Activated B cell treated with CpG ODN at 0.5 μM for 24 hours (primary cell): Measurements from ENCODE around the gene CPAMD8. TPM values are rescaled to one million over a fixed set of nuclear protein-coding genes. Genes with fewer than 3 reads are reported as not detected.

Experiments used
- ATAC-seq: fragments of 200-7000 bp; cut with Tn5 transposase; one replicate; pipeline ENCODE4 v1.10.0; 2021; ENCODE audit warnings: low read depth, mild to moderate bottlenecking, moderate library complexity
- CTCF ChIA-PET: fragments of 350-600 bp; sonication (Branson Sonifier 250); formaldehyde crosslinking; loops from one replicate; lab custom pipeline; 2021; ENCODE audit warnings: antibody characterized with exemption; lab: Charles Lee
- POLR2A ChIA-PET: fragments of 350-600 bp; sonication (Branson Sonifier 250); formaldehyde crosslinking; loops from one replicate; lab custom pipeline; 2021; ENCODE audit warnings: antibody characterized with exemption; lab: Charles Lee
- DNase-seq: peaks from one replicate; pipeline ENCODE4 v3.0.0; 2022
- H3K27ac Mint-ChIP-seq: one replicate; pipeline ENCODE4 v1.8.0; 2020; ENCODE audit warnings: mixed read lengths
- H3K27me3 Mint-ChIP-seq: one replicate; pipeline ENCODE4 v1.8.0; 2021; ENCODE audit warnings: mixed read lengths
- H3K36me3 Mint-ChIP-seq: one replicate; pipeline ENCODE4 v1.8.0; 2021; ENCODE audit warnings: low read depth, mixed read lengths
- H3K4me1 Mint-ChIP-seq: one replicate; pipeline ENCODE4 v1.8.0; 2021; ENCODE audit warnings: mixed read lengths
- H3K4me3 Mint-ChIP-seq: one replicate; pipeline ENCODE4 v1.8.0; 2020; ENCODE audit warnings: mild to moderate bottlenecking, mixed read lengths
- H3K9me3 Mint-ChIP-seq: one replicate; pipeline ENCODE4 v1.8.0; 2020; ENCODE audit warnings: mixed read lengths
- CTCF ChIP-seq: fragments of 200-600 bp; IDR thresholded peaks from one replicate; pipeline ENCODE4 v1.8.0; 2022; ENCODE audit warnings: antibody characterized with exemption, mild to moderate bottlenecking
- intact Hi-C: fragments of 100-400 bp; cut with micrococcal nuclease; formaldehyde crosslinking; loops from one replicate; pipeline ENCODE4 v1.15.1; 2024
- total RNA-seq: library from RNA; stranded (reverse); gene quantifications from 2 replicates; pipeline ENCODE4 v1.2.3, GENCODE V29; 2022

CPAMD8 gene
- total RNA-seq, 1 donor from 2014 or later, result 1.8 TPM

- CTCF ChIA-PET, result no interaction called here
- no peak for ATAC-seq
- Mint-ChIP-seq H3K9me3 (peaks cover 5% of the 10 kb centered on the region), H3K4me3 (no peak overlapping the region), H3K4me1 (no peaks in the 10 kb centered on the region), H3K27ac (no peak overlapping the region), H3K27me3 (peaks cover 20% of the 10 kb centered on the region), H3K36me3 (no peaks in the 10 kb centered on the region)
- DNase-seq, result no peak
- no peak for TF ChIP-seq CTCF
- intact Hi-C loops, result no loop called here
- POLR2A ChIA-PET, result no interaction called here
Observed at GRCh38 chr19:16928351-16928750, 98.3 kb downstream of the CPAMD8 start.

- ATAC-seq (no peak), DNase-seq (no peak)
- intact Hi-C loops, result no loop called here
- no peak overlapping the region for H3K27ac Mint-ChIP-seq
- ChIA-PET POLR2A (no interaction called here), CTCF (no interaction called here)
- H3K4me1 Mint-ChIP-seq, result no peaks in the 10 kb centered on the region
- no peaks in the 10 kb centered on the region for H3K36me3 Mint-ChIP-seq
- H3K27me3 Mint-ChIP-seq, result peaks cover 20% of the 10 kb centered on the region
- no peak overlapping the region for H3K4me3 Mint-ChIP-seq
- H3K9me3 Mint-ChIP-seq, result peaks cover 4% of the 10 kb centered on the region
- no peak for TF ChIP-seq CTCF
Observed at GRCh38 chr19:16927883-16928282, 98.7 kb downstream of the CPAMD8 start.

- no peak for TF ChIP-seq CTCF
- ATAC-seq (no peak), DNase-seq (no peak)
- Mint-ChIP-seq H3K9me3 (peaks cover 6% of the 10 kb centered on the region), H3K27ac (no peak overlapping the region), H3K27me3 (peaks cover 7% of the 10 kb centered on the region), H3K36me3 (no peaks in the 10 kb centered on the region), H3K4me1 (no peaks in the 10 kb centered on the region), H3K4me3 (no peak overlapping the region)
- ChIA-PET POLR2A (no interaction called here), CTCF (no interaction called here)
- intact Hi-C loops, result no loop called here
Observed at GRCh38 chr19:16922949-16923348, 103.7 kb downstream of the CPAMD8 start.

- no peak for TF ChIP-seq CTCF
- H3K9me3 Mint-ChIP-seq, result peaks cover 6% of the 10 kb centered on the region
- DNase-seq (no peak), ATAC-seq (no peak)
- intact Hi-C loops, result no loop called here
- ChIA-PET POLR2A (no interaction called here), CTCF (no interaction called here)
- H3K36me3 Mint-ChIP-seq, result no peaks in the 10 kb centered on the region
- no peaks in the 10 kb centered on the region for H3K4me1 Mint-ChIP-seq
- H3K4me3 Mint-ChIP-seq, result no peak overlapping the region
- peaks cover 7% of the 10 kb centered on the region for H3K27me3 Mint-ChIP-seq
- no peak overlapping the region for H3K27ac Mint-ChIP-seq
Observed at GRCh38 chr19:16922592-16922934, 104.0 kb downstream of the CPAMD8 start.

- ChIA-PET POLR2A (no interaction called here), CTCF (no interaction called here)
- Mint-ChIP-seq H3K9me3 (peaks cover 6% of the 10 kb centered on the region), H3K36me3 (no peaks in the 10 kb centered on the region), H3K4me3 (no peak overlapping the region), H3K4me1 (no peaks in the 10 kb centered on the region), H3K27ac (no peak overlapping the region), H3K27me3 (peaks cover 7% of the 10 kb centered on the region)
- intact Hi-C loops, result no loop called here
- no peak for ATAC-seq
- no peak for TF ChIP-seq CTCF
- no peak for DNase-seq
Observed at GRCh38 chr19:16921766-16922591, 104.6 kb downstream of the CPAMD8 start.
